Measurements from ENCODE around the gene EPM2A.

Gene EPM2A

GRCh38 chr6:145603991-145604390, 131.3 kb downstream of the EPM2A start:
- Histone ChIP-seq H3K9ac (no peak overlapping the region), H4K20me1 (ENCODE audit: insufficient read depth) (no peaks in the 10 kb centered on the region), H3K4me1 (ENCODE audit: low read depth, poor library complexity, severe bottlenecking) (no peaks in the 10 kb centered on the region), H3K36me3 (ENCODE audit: insufficient read depth) (no peaks in the 10 kb centered on the region), H3K4me2 (no peak overlapping the region), H3K27me3 (ENCODE audit: insufficient read depth, low read depth) (no peaks in the 10 kb centered on the region), H3K79me2 (ENCODE audit: insufficient read depth, low read depth) (no peaks in the 10 kb centered on the region), H3K27ac (no peak overlapping the region), H2AFZ (ENCODE audit: low read depth) (no peak overlapping the region), H3K4me3 (IDR thresholded peaks at IDR 0.05; ENCODE audit: insufficient read depth, low read depth, low read length) (no peak overlapping the region)
- TF ChIP-seq CTCF (conservative IDR thresholded peaks at IDR 0.05; ENCODE audit: low read depth, low read length), result no peak

- no peak for TF ChIP-seq CTCF (conservative IDR thresholded peaks at IDR 0.05; ENCODE audit: low read depth, low read length)
- Histone ChIP-seq H3K27ac (no peak overlapping the region), H2AFZ (ENCODE audit: low read depth) (no peak overlapping the region)
Observed at GRCh38 chr6:145603424-145603833, 131.9 kb downstream of the EPM2A start.

GRCh38 chr6:145602726-145603326, 132.5 kb downstream of the EPM2A start:
- H3K27ac ChIP-seq, result no peak overlapping the region

More at GRCh38 chr6:145603424-145603833, 131.9 kb downstream of the EPM2A start:
- Histone ChIP-seq H3K4me1 (ENCODE audit: low read depth, poor library complexity, severe bottlenecking) (no peaks in the 10 kb centered on the region), H3K27me3 (ENCODE audit: insufficient read depth, low read depth) (no peaks in the 10 kb centered on the region), H3K9ac (no peak overlapping the region), H3K4me3 (IDR thresholded peaks at IDR 0.05; ENCODE audit: insufficient read depth, low read depth, low read length) (no peak overlapping the region), H3K4me2 (no peak overlapping the region), H3K79me2 (ENCODE audit: insufficient read depth, low read depth) (no peaks in the 10 kb centered on the region), H4K20me1 (ENCODE audit: insufficient read depth) (no peaks in the 10 kb centered on the region), H3K36me3 (ENCODE audit: insufficient read depth) (no peaks in the 10 kb centered on the region)

GRCh38 chr6:145601397-145601796, 133.9 kb downstream of the EPM2A start:
- no peak overlapping the region for H2AFZ ChIP-seq (ENCODE audit: low read depth)
- no peak overlapping the region for H3K4me3 ChIP-seq (IDR thresholded peaks at IDR 0.05; ENCODE audit: insufficient read depth, low read depth, low read length)
- H4K20me1 ChIP-seq (ENCODE audit: insufficient read depth), result no peaks in the 10 kb centered on the region
- H3K79me2 ChIP-seq (ENCODE audit: insufficient read depth, low read depth), result no peaks in the 10 kb centered on the region
- no peaks in the 10 kb centered on the region for H3K27me3 ChIP-seq (ENCODE audit: insufficient read depth, low read depth)
- H3K27ac ChIP-seq, result no peak overlapping the region
- no peaks in the 10 kb centered on the region for H3K36me3 ChIP-seq (ENCODE audit: insufficient read depth)
- H3K4me1 ChIP-seq (ENCODE audit: low read depth, poor library complexity, severe bottlenecking), result no peaks in the 10 kb centered on the region
- no peak for TF ChIP-seq CTCF (conservative IDR thresholded peaks at IDR 0.05; ENCODE audit: low read depth, low read length)
- no peak overlapping the region for H3K4me2 ChIP-seq
- H3K9ac ChIP-seq, result no peak overlapping the region

More at GRCh38 chr6:145602726-145603326, 132.5 kb downstream of the EPM2A start:
- no peaks in the 10 kb centered on the region for H3K79me2 ChIP-seq (ENCODE audit: insufficient read depth, low read depth)
- H2AFZ ChIP-seq (ENCODE audit: low read depth), result no peak overlapping the region
- H4K20me1 ChIP-seq (ENCODE audit: insufficient read depth), result no peaks in the 10 kb centered on the region
- H3K9ac ChIP-seq, result no peak overlapping the region
- no peak for TF ChIP-seq CTCF (conservative IDR thresholded peaks at IDR 0.05; ENCODE audit: low read depth, low read length)
- H3K4me3 ChIP-seq (IDR thresholded peaks at IDR 0.05; ENCODE audit: insufficient read depth, low read depth, low read length), result no peak overlapping the region
- H3K36me3 ChIP-seq (ENCODE audit: insufficient read depth), result no peaks in the 10 kb centered on the region
- H3K4me1 ChIP-seq (ENCODE audit: low read depth, poor library complexity, severe bottlenecking), result no peaks in the 10 kb centered on the region
- no peaks in the 10 kb centered on the region for H3K27me3 ChIP-seq (ENCODE audit: insufficient read depth, low read depth)
- H3K4me2 ChIP-seq, result no peak overlapping the region
